DND-41 (cell line): Measurements from ENCODE around the gene KLHL17.

Source experiments
- ATAC-seq: fragments of 200-7000 bp; cut with Tn5 transposase; 3 replicates; pipeline ENCODE4 v1.9.1; 2021; ENCODE audit warnings: low read depth; ENCODE audit not compliant: insufficient read depth
- DNase-seq: peaks from one replicate; pipeline ENCODE4 v3.0.0-alpha.2; 2020
- H2AFZ ChIP-seq: 2 replicates; pipeline ENCODE4 v1.6.0; 2012; ENCODE audit warnings: low read depth, low read length
- H3K27ac ChIP-seq: 2 replicates; pipeline ENCODE4 v1.5.1; 2012; ENCODE audit warnings: low read length, inconsistent platforms
- H3K27me3 ChIP-seq: fragments of 200-600 bp; sonication (generic); 2 replicates; pipeline ENCODE4 v1.6.0; 2012; ENCODE audit warnings: low read length, mild to moderate bottlenecking, inconsistent platforms; ENCODE audit not compliant: insufficient read depth, poor library complexity
- H3K36me3 ChIP-seq: 2 replicates; pipeline ENCODE4 v1.5.1; 2012; ENCODE audit warnings: low read length, inconsistent platforms; ENCODE audit not compliant: insufficient read depth
- H3K4me1 ChIP-seq: 2 replicates; pipeline ENCODE4 v1.5.1; 2012; ENCODE audit warnings: mild to moderate bottlenecking, low read length; ENCODE audit not compliant: insufficient read depth
- H3K4me2 ChIP-seq: 2 replicates; pipeline ENCODE4 v1.6.0; 2012; ENCODE audit warnings: mild to moderate bottlenecking, moderate library complexity, low read length, inconsistent platforms; ENCODE audit not compliant: insufficient read depth
- H3K4me3 ChIP-seq, 2 experiments: fragments of 200-600 bp in 1 of 2; shearing (Covaris generic) in 1 of 2; 2 replicates each; pipeline ENCODE4 v1.5.1; 2012 to 2016; ENCODE audit warnings: inconsistent platforms in 2 of 2, low read length in 2 of 2, mild to moderate bottlenecking in 2 of 2, low read depth in 1 of 2, moderate library complexity in 1 of 2
- H3K79me2 ChIP-seq: 2 replicates; pipeline ENCODE4 v1.6.0; 2012; ENCODE audit warnings: low read length, inconsistent platforms; ENCODE audit not compliant: insufficient read depth
- H3K9ac ChIP-seq: 2 replicates; pipeline ENCODE4 v1.6.0; 2012; ENCODE audit warnings: low read depth, mild to moderate bottlenecking, inconsistent platforms, low read length, moderate library complexity
- H3K9me3 ChIP-seq: 2 replicates; pipeline ENCODE4 v1.5.1; 2012; ENCODE audit warnings: low read length, moderate library complexity, mild to moderate bottlenecking, inconsistent platforms; ENCODE audit not compliant: insufficient read depth, severe bottlenecking
- H4K20me1 ChIP-seq: 2 replicates; pipeline ENCODE4 v1.6.0; 2012; ENCODE audit warnings: low read length; ENCODE audit not compliant: insufficient read depth
- CTCF ChIP-seq: IDR thresholded peaks from 2 replicates; pipeline ENCODE4 v1.5.1; 2012; ENCODE audit warnings: borderline replicate concordance, low read length, moderate library complexity, mild to moderate bottlenecking; ENCODE audit not compliant: poor library complexity, severe bottlenecking; ENCODE audit errors: extremely low read depth
- EZH2 ChIP-seq: IDR thresholded peaks from 3 replicates; pipeline ENCODE4 v1.6.1; 2012; ENCODE audit warnings: borderline replicate concordance, low read depth, mild to moderate bottlenecking, moderate library complexity, low read length, inconsistent platforms; ENCODE audit not compliant: severe bottlenecking

KLHL17 gene

GRCh38 chr1:930633-931138 lies 29.7 kb upstream of the KLHL17 start:
- H3K27me3 ChIP-seq, result peaks cover 28% of the 10 kb centered on the region
- no peak overlapping the region for H3K27ac ChIP-seq
- H3K36me3 ChIP-seq, result no peaks in the 10 kb centered on the region
- H3K4me2 ChIP-seq, result no peak overlapping the region
- no peaks in the 10 kb centered on the region for H3K9me3 ChIP-seq
- peaks cover 50% of the 10 kb centered on the region for H4K20me1 ChIP-seq
- H3K79me2 ChIP-seq, result no peaks in the 10 kb centered on the region
- H2AFZ ChIP-seq, result no peak overlapping the region
- ATAC-seq (no peak), DNase-seq (no peak)
- H3K9ac ChIP-seq, result no peak overlapping the region
- TF ChIP-seq EZH2 (no peak), CTCF (no peak)
- H3K4me1 ChIP-seq, result no peaks in the 10 kb centered on the region; the same call in 1 of the 2 replicates
- no peak overlapping the region for H3K4me3 ChIP-seq

- Histone ChIP-seq H3K36me3 (no peaks in the 10 kb centered on the region), H2AFZ (no peak overlapping the region), H3K79me2 (no peaks in the 10 kb centered on the region), H3K4me3 (no peak overlapping the region), H3K4me1 (no peaks in the 10 kb centered on the region), H3K27me3 (peaks cover 19% of the 10 kb centered on the region), H4K20me1 (peaks cover 42% of the 10 kb centered on the region), H3K27ac (no peak overlapping the region), H3K9ac (no peak overlapping the region), H3K4me2 (no peak overlapping the region), H3K9me3 (no peaks in the 10 kb centered on the region)
- no peak for DNase-seq
- TF ChIP-seq CTCF, result no peak
- no peak for TF ChIP-seq EZH2
- no peak for ATAC-seq
Measured at GRCh38 chr1:931380-932172, 28.8 kb upstream of the KLHL17 start.

- Histone ChIP-seq H4K20me1 (peaks cover 41% of the 10 kb centered on the region), H3K27me3 (peaks cover 13% of the 10 kb centered on the region), H3K9ac (no peak overlapping the region), H3K36me3 (no peaks in the 10 kb centered on the region), H3K79me2 (no peaks in the 10 kb centered on the region), H2AFZ (no peak overlapping the region), H3K27ac (no peak overlapping the region), H3K4me3 (no peak overlapping the region), H3K4me2 (no peak overlapping the region), H3K4me1 (no peaks in the 10 kb centered on the region), H3K9me3 (no peaks in the 10 kb centered on the region)
- no peak for ATAC-seq
- TF ChIP-seq CTCF (no peak), EZH2 (no peak)
- no peak for DNase-seq
Measured at GRCh38 chr1:932173-932510, 28.2 kb upstream of the KLHL17 start.
